SU-DHL-6 (cell line): ENCODE results near the gene IRF2BPL.

ENCODE experiments used
- H2AFZ ChIP-seq: fragments of 200-600 bp; sonication (generic); 2 replicates; pipeline ENCODE4 v1.6.1; 2014; ENCODE audit warnings: low read depth, mild to moderate bottlenecking, moderate library complexity, mixed read lengths, antibody characterized with exemption, low read length; ENCODE audit not compliant: severe bottlenecking
- H3F3A ChIP-seq: fragments of 200-600 bp; shearing (Covaris generic); 2 replicates; pipeline ENCODE4 v1.6.0; 2016; ENCODE audit warnings: antibody characterized with exemption, mild to moderate bottlenecking; ENCODE audit not compliant: insufficient read depth
- H3K27ac ChIP-seq: fragments of 200-600 bp; sonication (generic); 2 replicates; pipeline ENCODE4 v1.5.1; 2016; ENCODE audit warnings: low read depth, mild to moderate bottlenecking, low read length, moderate library complexity, mixed read lengths
- H3K27me3 ChIP-seq: fragments of 200-600 bp; sonication (generic), shearing (Covaris generic); 2 replicates; pipeline ENCODE4 v1.6.0; 2014; ENCODE audit warnings: mild to moderate bottlenecking, low read length
- H3K36me3 ChIP-seq: fragments of 200-600 bp; sonication (generic); 2 replicates; pipeline ENCODE4 v1.6.1; 2014; ENCODE audit warnings: mild to moderate bottlenecking, low read length, mixed read lengths
- H3K4me2 ChIP-seq: fragments of 300-600, 200-600 bp; shearing (Covaris generic), sonication (generic); 2 replicates; pipeline ENCODE4 v1.6.0; 2014; ENCODE audit warnings: low read length, low read depth, mild to moderate bottlenecking; ENCODE audit not compliant: poor library complexity, severe bottlenecking
- H3K4me3 ChIP-seq: fragments of 200-600 bp; sonication (generic); 2 replicates; pipeline ENCODE4 v1.5.1; 2014; ENCODE audit warnings: antibody characterized with exemption, low read length, mild to moderate bottlenecking, mixed read lengths; ENCODE audit not compliant: insufficient read depth, poor library complexity, severe bottlenecking
- H3K79me2 ChIP-seq: fragments of 200-600 bp; sonication (generic); 2 replicates; pipeline ENCODE4 v1.6.1; 2014; ENCODE audit warnings: mild to moderate bottlenecking, low read length, moderate library complexity; ENCODE audit not compliant: insufficient read depth
- H3K9ac ChIP-seq: fragments of 200-600 bp; sonication (generic); 2 replicates; pipeline ENCODE4 v1.7.0; 2014; ENCODE audit warnings: mild to moderate bottlenecking, low read length
- H3K9me2 ChIP-seq: fragments of 200-600 bp; sonication (generic); replicated peaks from 2 replicates; pipeline ENCODE4 v1.6.1; 2014; ENCODE audit warnings: low read length; ENCODE audit not compliant: insufficient read depth
- H3K9me3 ChIP-seq: fragments of 200-600 bp; sonication (generic); 2 replicates; pipeline ENCODE4 v1.6.1; 2014; ENCODE audit warnings: low read length, mixed read lengths; ENCODE audit not compliant: insufficient read depth
- H4K20me1 ChIP-seq: fragments of 200-600 bp; sonication (generic); 2 replicates; pipeline ENCODE4 v1.6.1; 2014; ENCODE audit warnings: low read depth, mild to moderate bottlenecking, antibody characterized with exemption, low read length, moderate library complexity, mixed read lengths
- EZH2phosphoT487 ChIP-seq: fragments of 200-600 bp; sonication (generic), shearing (Covaris generic); conservative IDR thresholded peaks from 2 replicates; pipeline ENCODE4 v1.6.1; 2018; ENCODE audit warnings: mild to moderate bottlenecking, antibody characterized with exemption, low read length, moderate library complexity, mixed read lengths
- TF ChIP-seq, protein P1 (sequence below): fragments of 200-600 bp; sonication (generic); IDR thresholded peaks from one replicate; pipeline ENCODE4 v1.5.1; 2017; ENCODE audit warnings: antibody characterized with exemption, mild to moderate bottlenecking, low read length, moderate library complexity; ENCODE audit not compliant: insufficient read depth, poor library complexity, severe bottlenecking

The IRF2BPL gene

DNA sequence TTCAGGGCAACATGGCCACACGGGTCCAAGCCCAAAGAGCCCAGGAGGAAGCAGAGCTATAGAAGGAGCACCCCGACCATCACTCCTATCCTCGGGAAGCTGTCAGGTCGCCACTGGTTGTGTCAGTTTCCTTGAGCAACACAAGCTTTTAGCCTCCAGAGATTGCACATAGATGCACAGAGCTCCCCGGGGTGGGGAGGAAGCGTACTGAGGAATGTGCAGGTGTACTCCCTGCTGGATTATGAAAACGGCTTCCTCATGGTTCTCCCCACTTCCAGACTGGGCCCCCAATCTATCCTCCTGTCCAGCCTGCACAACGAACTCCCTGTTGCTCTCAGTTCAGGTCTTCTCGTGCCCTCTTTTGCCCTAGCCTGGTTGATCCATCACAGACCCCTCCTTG lies 30.3 kb upstream of the IRF2BPL start:
- no peak overlapping the region for H3K4me3 ChIP-seq
- no peak for TF ChIP-seq EZH2phosphoT487
- TF ChIP-seq, protein P1, sequence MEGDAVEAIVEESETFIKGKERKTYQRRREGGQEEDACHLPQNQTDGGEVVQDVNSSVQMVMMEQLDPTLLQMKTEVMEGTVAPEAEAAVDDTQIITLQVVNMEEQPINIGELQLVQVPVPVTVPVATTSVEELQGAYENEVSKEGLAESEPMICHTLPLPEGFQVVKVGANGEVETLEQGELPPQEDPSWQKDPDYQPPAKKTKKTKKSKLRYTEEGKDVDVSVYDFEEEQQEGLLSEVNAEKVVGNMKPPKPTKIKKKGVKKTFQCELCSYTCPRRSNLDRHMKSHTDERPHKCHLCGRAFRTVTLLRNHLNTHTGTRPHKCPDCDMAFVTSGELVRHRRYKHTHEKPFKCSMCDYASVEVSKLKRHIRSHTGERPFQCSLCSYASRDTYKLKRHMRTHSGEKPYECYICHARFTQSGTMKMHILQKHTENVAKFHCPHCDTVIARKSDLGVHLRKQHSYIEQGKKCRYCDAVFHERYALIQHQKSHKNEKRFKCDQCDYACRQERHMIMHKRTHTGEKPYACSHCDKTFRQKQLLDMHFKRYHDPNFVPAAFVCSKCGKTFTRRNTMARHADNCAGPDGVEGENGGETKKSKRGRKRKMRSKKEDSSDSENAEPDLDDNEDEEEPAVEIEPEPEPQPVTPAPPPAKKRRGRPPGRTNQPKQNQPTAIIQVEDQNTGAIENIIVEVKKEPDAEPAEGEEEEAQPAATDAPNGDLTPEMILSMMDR, result no peak
- H3K27me3 ChIP-seq, result no peaks in the 10 kb centered on the region
- no peak overlapping the region for H2AFZ ChIP-seq
- H3K79me2 ChIP-seq, result no peaks in the 10 kb centered on the region
- no peak overlapping the region for H3K9ac ChIP-seq
- no peaks in the 10 kb centered on the region for H4K20me1 ChIP-seq
- no peak overlapping the region for H3K4me2 ChIP-seq
- no peaks in the 10 kb centered on the region for H3K9me2 ChIP-seq
- H3K9me3 ChIP-seq, result no peaks in the 10 kb centered on the region
- no peaks in the 10 kb centered on the region for H3F3A ChIP-seq
- no peaks in the 10 kb centered on the region for H3K36me3 ChIP-seq
- no peak overlapping the region for H3K27ac ChIP-seq

DNA sequence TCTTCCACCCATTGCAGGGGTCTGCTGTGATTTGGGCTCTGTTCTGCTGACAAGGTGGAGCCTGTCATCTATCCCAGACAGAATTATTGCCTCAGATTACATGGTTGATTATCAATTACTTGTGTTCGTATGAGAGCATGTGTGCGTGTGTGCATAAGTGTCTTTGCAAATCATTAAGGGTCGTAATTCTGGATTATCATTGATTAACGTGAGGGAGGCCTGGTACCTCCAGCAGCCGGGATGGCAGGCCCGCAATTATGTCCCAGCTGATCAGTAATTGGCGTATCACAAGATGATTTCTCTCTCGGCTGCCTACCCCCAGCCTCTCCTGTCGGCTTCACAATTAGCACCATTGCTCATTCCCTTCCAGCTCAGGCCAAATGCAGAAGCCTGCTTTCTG lies 29.6 kb upstream of the IRF2BPL start:
- Histone ChIP-seq H3K4me3 (no peak overlapping the region), H3K79me2 (no peaks in the 10 kb centered on the region), H3K27me3 (no peaks in the 10 kb centered on the region), H2AFZ (no peak overlapping the region), H3K4me2 (no peak overlapping the region), H3K36me3 (no peaks in the 10 kb centered on the region), H3K9me2 (no peaks in the 10 kb centered on the region), H3K9ac (no peak overlapping the region), H3F3A (no peaks in the 10 kb centered on the region), H4K20me1 (no peaks in the 10 kb centered on the region), H3K9me3 (no peaks in the 10 kb centered on the region), H3K27ac (no peak overlapping the region)
- no peak for TF ChIP-seq EZH2phosphoT487
- TF ChIP-seq, protein P1, result no peak

DNA sequence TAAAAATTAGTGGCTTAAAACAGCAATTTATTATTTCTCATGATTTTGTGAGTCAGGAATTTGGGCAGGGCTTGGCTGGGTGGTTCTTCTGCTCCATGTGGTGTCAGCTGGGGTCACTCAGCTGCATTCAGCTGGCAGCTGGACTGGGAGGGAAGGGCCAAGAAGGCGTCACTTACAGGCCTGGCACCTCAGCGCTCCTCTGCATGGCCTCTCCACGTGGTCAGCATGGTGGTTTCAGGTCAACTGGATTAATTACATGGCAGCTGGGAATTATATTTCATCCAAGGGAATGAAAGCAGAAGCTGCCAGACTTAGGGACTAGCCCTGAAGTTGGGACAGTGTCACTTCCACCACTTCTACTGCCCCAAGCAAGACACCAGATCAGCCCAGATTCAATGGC lies 27.5 kb upstream of the IRF2BPL start:
- Histone ChIP-seq H3K36me3 (no peaks in the 10 kb centered on the region), H3K9ac (no peak overlapping the region), H3K4me3 (no peak overlapping the region), H3F3A (no peaks in the 10 kb centered on the region), H3K79me2 (no peaks in the 10 kb centered on the region), H3K9me3 (no peaks in the 10 kb centered on the region), H3K27me3 (no peaks in the 10 kb centered on the region), H3K4me2 (no peak overlapping the region), H4K20me1 (no peaks in the 10 kb centered on the region), H2AFZ (no peak overlapping the region), H3K9me2 (no peaks in the 10 kb centered on the region), H3K27ac (no peak overlapping the region)
- TF ChIP-seq, protein P1, result no peak
- TF ChIP-seq EZH2phosphoT487, result no peak
